ENCODE data around the gene NISCH.

The NISCH gene

DNA sequence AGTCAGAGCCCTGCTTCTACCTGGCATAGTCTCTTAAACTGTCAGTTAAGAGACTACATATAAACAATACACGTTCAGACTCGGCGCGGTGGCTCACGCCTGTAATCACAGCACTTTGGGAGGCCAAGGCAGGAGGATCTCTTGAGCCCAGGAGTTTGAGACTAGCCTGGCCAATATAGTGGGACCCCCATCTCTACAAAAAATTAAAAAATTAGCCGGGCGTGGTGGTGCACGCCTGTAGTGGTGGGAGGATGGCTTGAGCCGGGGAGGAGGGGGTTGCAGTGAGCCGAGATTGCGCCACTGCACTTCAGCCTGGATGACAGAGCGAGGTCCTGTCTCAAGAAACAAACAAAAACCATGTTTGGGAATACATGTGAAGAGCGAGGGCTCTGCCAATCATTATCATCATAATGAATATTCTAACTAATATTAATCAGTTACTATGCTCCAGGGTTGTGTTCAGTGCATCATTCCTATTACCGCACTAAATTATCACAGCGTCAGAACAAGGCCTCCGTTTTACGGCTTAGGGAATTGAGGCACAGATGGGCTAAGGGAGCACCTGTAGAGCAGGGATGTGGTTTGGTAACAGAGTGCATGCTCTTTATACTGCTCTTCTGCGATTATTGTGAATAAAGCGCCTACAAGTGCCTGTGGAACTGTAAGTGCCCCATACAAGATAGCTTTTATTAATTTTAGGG is 80.2 kb downstream of the NISCH start:
- no peaks in the 10 kb centered on the region for H3K9me3 ChIP-seq (ENCODE audit: insufficient read depth, low read depth, low read length)
- H3K4me3 ChIP-seq (ENCODE audit: low read length): peak overlapping the region; percentile 32
- WGBS: 92% methylated on average over 19 of the region's 19 CpGs
- H3K27me3 ChIP-seq (ENCODE audit: insufficient read depth, low read length): no peaks in the 10 kb centered on the region
- peaks cover 27% of the 10 kb centered on the region for H3K4me1 ChIP-seq (ENCODE audit: insufficient read depth, low read length)
- no peak overlapping the region for H3K9ac ChIP-seq (ENCODE audit: low read depth, low read length)
- H3K27ac ChIP-seq (ENCODE audit: low read depth, low read length): no peak overlapping the region
- peaks cover 13% of the 10 kb centered on the region for H3K36me3 ChIP-seq (ENCODE audit: insufficient read depth, low read length)

DNA sequence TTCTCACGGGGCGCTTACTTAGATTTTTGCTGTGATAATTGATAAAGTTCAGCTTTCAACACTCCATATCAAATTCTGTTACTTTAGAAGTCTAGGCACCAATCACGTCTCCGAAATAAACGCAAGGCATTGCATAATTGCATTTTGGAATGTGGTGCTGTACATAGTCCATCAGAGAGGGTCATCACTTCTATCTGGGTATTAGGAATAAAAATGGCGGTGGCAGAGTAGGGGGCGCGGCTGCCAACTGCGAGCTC is 80.6 kb downstream of the NISCH start:
- Histone ChIP-seq H3K4me3 (ENCODE audit: low read length) (peak overlapping the region; percentile 32), H3K27ac (ENCODE audit: low read depth, low read length) (no peak overlapping the region), H3K36me3 (ENCODE audit: insufficient read depth, low read length) (peaks cover 13% of the 10 kb centered on the region), H3K4me1 (ENCODE audit: insufficient read depth, low read length) (peaks cover 27% of the 10 kb centered on the region), H3K9me3 (ENCODE audit: insufficient read depth, low read depth, low read length) (no peaks in the 10 kb centered on the region), H3K9ac (ENCODE audit: low read depth, low read length) (no peak overlapping the region), H3K27me3 (ENCODE audit: insufficient read depth, low read length) (no peaks in the 10 kb centered on the region)
- 18% methylated on average over 7 of the region's 9 CpGs for WGBS

GRCh38 chr3:52536369-52537164 is 81.2 kb downstream of the NISCH start, which contains the start of gene UQCC5:
TSS of gene UQCC5 (plus strand) at chr3:52536605. CDS start at chr3:52536756, 151 bp downstream.
- under 1% methylated on average over 65 of the region's 65 CpGs for whole genome bisulfite sequencing
- Histone ChIP-seq H3K4me1 (ENCODE audit: insufficient read depth, low read length) (peaks cover 27% of the 10 kb centered on the region), H3K27ac (ENCODE audit: low read depth, low read length) (peak within 1 kb of the TSS; percentile 75), H3K27me3 (ENCODE audit: insufficient read depth, low read length) (no peaks in the 10 kb centered on the region), H3K9me3 (ENCODE audit: insufficient read depth, low read depth, low read length) (no peaks in the 10 kb centered on the region), H3K36me3 (ENCODE audit: insufficient read depth, low read length) (peaks cover 18% of the 10 kb centered on the region), H3K4me3 (ENCODE audit: low read length) (peak within 1 kb of the TSS; percentile 85), H3K9ac (ENCODE audit: low read depth, low read length) (peak within 1 kb of the TSS; percentile 91)

- Histone ChIP-seq H3K36me3 (ENCODE audit: insufficient read depth, low read length) (peaks cover 20% of the 10 kb centered on the region), H3K9me3 (ENCODE audit: insufficient read depth, low read depth, low read length) (no peaks in the 10 kb centered on the region), H3K27me3 (ENCODE audit: insufficient read depth, low read length) (no peaks in the 10 kb centered on the region), H3K27ac (ENCODE audit: low read depth, low read length) (peak overlapping the region; percentile 75), H3K4me3 (ENCODE audit: low read length) (peak overlapping the region; percentile 85), H3K4me1 (ENCODE audit: insufficient read depth, low read length) (peaks cover 22% of the 10 kb centered on the region), H3K9ac (ENCODE audit: low read depth, low read length) (peak overlapping the region; percentile 91)
- 14% methylated on average over 6 of the region's 6 CpGs for WGBS
Measured at GRCh38 chr3:52537165-52537620, 81.8 kb downstream of the NISCH start.

DNA sequence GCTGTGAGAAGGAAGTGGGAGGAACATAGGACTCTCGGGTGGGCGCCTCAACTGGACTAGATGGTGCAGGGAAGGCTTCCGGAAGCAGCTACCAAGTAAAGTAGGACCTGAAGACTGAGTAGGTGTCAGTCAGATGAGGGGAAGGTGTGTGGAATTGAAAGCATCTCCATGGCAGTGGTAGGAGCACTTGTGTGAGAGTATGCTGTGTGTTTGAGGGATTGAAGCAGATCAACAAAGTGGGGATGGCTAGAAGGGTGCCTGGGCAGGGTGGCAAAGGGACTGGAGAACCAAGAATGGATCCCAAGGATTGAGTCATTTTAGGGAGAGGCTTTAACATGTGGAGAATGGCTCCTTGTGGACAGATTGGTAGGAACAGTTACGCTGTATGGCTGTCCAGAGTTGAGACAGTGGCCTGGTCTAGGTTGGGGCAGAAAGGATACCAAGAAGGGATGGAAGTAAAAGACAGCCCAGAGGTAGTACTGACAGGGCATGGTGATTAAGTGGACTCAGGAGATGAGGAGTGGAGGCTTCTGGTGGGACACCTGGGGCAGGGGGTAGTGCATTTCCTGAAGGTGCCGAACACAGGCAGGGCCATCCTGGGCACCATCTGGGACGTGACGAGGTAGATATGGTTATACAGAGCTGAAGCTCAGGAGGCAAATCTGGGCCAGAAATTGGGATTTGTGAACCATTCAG is 82.5 kb downstream of the NISCH start:
- Histone ChIP-seq H3K27ac (ENCODE audit: low read depth, low read length) (no peak overlapping the region), H3K4me1 (ENCODE audit: insufficient read depth, low read length) (peaks cover 17% of the 10 kb centered on the region), H3K27me3 (ENCODE audit: insufficient read depth, low read length) (no peaks in the 10 kb centered on the region), H3K9ac (ENCODE audit: low read depth, low read length) (peak overlapping the region; percentile 91; the same call in 1 of the 2 replicates), H3K36me3 (ENCODE audit: insufficient read depth, low read length) (peaks cover 20% of the 10 kb centered on the region), H3K9me3 (ENCODE audit: insufficient read depth, low read depth, low read length) (no peaks in the 10 kb centered on the region), H3K4me3 (ENCODE audit: low read length) (peak overlapping the region; percentile 85)
- WGBS: 88% methylated on average over 7 of the region's 7 CpGs

DNA sequence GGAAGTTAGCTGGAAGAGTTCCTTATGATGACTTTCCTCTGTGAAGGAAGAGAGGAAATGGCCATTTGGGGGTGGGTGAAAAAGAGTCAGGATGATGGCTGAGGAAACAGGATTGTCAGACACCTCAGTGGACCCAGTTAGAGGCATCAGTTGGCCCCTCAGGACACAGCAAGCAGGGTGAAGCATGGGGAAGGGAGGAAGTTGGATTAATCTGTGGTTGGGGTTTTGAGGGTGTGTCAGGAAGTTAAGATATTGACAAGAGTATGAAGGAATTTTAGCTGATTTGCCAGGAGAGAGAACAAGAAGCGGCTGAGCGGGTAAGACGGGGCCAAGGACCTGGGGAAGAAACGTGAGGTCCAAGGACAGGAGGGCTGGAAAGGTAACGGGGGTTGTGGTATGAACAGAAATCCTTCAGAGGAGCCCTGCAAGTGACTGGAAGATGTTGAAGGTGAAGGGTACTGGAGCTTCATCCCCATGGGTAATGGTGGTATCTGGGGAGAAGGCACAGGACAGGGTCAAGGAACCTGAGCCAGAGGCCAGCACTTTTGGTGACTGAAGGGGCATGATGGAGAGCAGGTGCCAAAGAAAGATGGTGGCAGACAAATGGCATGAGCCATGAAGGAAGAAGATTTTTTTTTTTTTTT is 83.7 kb downstream of the NISCH start:
- no peaks in the 10 kb centered on the region for H3K9me3 ChIP-seq (ENCODE audit: insufficient read depth, low read depth, low read length)
- 94% methylated on average over 5 of the region's 5 CpGs for WGBS
- peak overlapping the region; percentile 4; the same call in 1 of the 2 replicates for H3K4me3 ChIP-seq (ENCODE audit: low read length)
- H3K36me3 ChIP-seq (ENCODE audit: insufficient read depth, low read length): peaks cover 21% of the 10 kb centered on the region
- no peak overlapping the region for H3K9ac ChIP-seq (ENCODE audit: low read depth, low read length)
- no peaks in the 10 kb centered on the region for H3K27me3 ChIP-seq (ENCODE audit: insufficient read depth, low read length)
- no peak overlapping the region for H3K27ac ChIP-seq (ENCODE audit: low read depth, low read length)
- peaks cover 17% of the 10 kb centered on the region for H3K4me1 ChIP-seq (ENCODE audit: insufficient read depth, low read length)

- 84% methylated on average over 2 of the region's 2 CpGs for WGBS
- Histone ChIP-seq H3K36me3 (ENCODE audit: insufficient read depth, low read length) (peaks cover 40% of the 10 kb centered on the region), H3K27ac (ENCODE audit: low read depth, low read length) (no peak overlapping the region), H3K27me3 (ENCODE audit: insufficient read depth, low read length) (no peaks in the 10 kb centered on the region), H3K9me3 (ENCODE audit: insufficient read depth, low read depth, low read length) (no peaks in the 10 kb centered on the region), H3K4me3 (ENCODE audit: low read length) (no peak overlapping the region), H3K4me1 (ENCODE audit: insufficient read depth, low read length) (peaks cover 13% of the 10 kb centered on the region), H3K9ac (ENCODE audit: low read depth, low read length) (no peak overlapping the region)
Measured at GRCh38 chr3:52541050-52541449, 85.6 kb downstream of the NISCH start.
